HG02798 (cell line): ENCODE data around the gene DDX4.

Experiments
- ATAC-seq: cut with Tn5 transposase; IDR thresholded peaks from one replicate; pipeline ENCODE4 v1.9.1; 2021; ENCODE audit warnings: mild to moderate bottlenecking; ENCODE audit not compliant: unreplicated experiment, poor library complexity

Gene DDX4

GRCh38 chr5:55860709-55861108, 122.8 kb downstream of the DDX4 start:
- ATAC-seq, result no peak

GRCh38 chr5:55864606-55865541, 127.0 kb downstream of the DDX4 start:
- no peak for ATAC-seq

GRCh38 chr5:55865831-55866230, 128.0 kb downstream of the DDX4 start:
- ATAC-seq, result no peak

GRCh38 chr5:55866485-55866884, 128.6 kb downstream of the DDX4 start:
- no peak for ATAC-seq
